GM10248 (cell line): ENCODE data around the gene TRPV5.

Experiments
- CTCF ChIA-PET: fragments of 300-600 bp; sonication (Branson Sonifier 250); formaldehyde crosslinking; extraction: SDS; loops from one replicate; lab custom pipeline; 2021; ENCODE audit warnings: antibody characterized with exemption; lab: Yijun Ruan, JAX
- POLR2A ChIA-PET: fragments of 350-650 bp; sonication (Branson Sonifier 250); formaldehyde crosslinking; extraction: SDS; loops from one replicate; lab custom pipeline; 2020; ENCODE audit warnings: antibody characterized with exemption; lab: Yijun Ruan, JAX
- DNase-seq: peaks from one replicate; pipeline ENCODE4 v3.0.0; 2012; ENCODE audit errors: extremely low spot score
- TF ChIP-seq, protein P1 (sequence below): IDR thresholded peaks from 2 replicates; pipeline ENCODE4 v1.5.1; 2012; ENCODE audit warnings: mild to moderate bottlenecking, low read depth; ENCODE audit errors: extremely low read depth, missing control alignments, control extremely low read depth

TRPV5 gene

DNA sequence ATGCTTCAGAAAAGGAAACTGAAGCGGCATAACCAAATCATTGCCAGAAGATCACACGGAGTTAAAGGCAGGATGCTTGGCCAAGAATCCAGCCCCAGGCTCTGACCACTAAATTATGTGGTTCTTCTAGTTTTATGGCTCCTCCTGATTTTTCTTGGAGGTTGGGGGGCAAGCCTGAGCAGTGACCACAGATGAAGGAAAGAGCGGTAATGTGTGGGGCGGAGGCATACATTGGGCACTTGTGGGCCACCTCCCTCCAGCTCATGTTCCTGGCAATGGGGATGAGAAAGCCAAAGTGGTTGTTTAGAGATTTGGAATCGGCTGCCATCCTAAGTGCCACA lies 51.2 kb downstream of the TRPV5 start:
- ChIA-PET CTCF (interaction anchor here (1.1 to 4.8 kb wide), 11 partner anchors 11 to 366 kb away, joined by 3 to 39 read pairs (median 9); partner anchors contain the start of gene EPHB6), POLR2A (no interaction called here)
- no peak for DNase-seq
- TF ChIP-seq, protein P1, sequence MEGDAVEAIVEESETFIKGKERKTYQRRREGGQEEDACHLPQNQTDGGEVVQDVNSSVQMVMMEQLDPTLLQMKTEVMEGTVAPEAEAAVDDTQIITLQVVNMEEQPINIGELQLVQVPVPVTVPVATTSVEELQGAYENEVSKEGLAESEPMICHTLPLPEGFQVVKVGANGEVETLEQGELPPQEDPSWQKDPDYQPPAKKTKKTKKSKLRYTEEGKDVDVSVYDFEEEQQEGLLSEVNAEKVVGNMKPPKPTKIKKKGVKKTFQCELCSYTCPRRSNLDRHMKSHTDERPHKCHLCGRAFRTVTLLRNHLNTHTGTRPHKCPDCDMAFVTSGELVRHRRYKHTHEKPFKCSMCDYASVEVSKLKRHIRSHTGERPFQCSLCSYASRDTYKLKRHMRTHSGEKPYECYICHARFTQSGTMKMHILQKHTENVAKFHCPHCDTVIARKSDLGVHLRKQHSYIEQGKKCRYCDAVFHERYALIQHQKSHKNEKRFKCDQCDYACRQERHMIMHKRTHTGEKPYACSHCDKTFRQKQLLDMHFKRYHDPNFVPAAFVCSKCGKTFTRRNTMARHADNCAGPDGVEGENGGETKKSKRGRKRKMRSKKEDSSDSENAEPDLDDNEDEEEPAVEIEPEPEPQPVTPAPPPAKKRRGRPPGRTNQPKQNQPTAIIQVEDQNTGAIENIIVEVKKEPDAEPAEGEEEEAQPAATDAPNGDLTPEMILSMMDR = no peak

- ChIA-PET CTCF (interaction anchor here (0.9 to 4.8 kb wide), 28 partner anchors 11 to 365 kb away, joined by 3 to 39 read pairs (median 4); partner anchors contain the start of genes EPHB6 and TAS2R40), POLR2A (no interaction called here)
- TF ChIP-seq, protein P1 = no peak
- DNase-seq = no peak
These were observed 51.8 kb downstream of the TRPV5 start for GRCh38 chr7:142881586-142882337.

DNA sequence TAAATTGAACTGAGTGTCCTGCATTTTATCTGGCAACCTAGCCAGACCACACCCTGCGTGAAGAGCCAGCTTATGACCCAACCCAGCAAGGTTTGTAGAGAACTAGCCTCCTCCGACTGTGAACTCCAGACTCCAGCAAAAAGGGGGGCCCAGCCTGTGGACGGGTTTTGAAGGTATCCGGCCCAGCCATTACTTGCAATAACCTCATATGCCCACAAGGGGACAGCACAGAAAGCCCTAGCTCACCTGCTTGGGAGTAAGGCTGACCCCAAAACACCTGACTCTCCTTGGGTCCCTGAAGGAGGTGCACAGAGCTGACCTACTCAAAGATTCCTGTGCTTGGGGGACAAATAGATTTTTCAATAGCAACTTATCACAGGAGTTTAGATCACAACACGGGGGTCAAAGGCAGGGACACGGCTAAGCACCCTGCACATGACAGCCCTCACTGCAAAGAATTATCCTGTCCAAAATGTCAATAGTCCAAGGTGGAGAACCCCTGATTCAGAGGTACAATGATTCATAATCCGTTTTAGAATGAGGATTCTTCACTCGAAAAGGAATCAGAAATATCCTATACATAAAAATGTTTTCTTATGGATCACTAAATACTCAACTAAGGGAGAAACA lies 52.6 kb downstream of the TRPV5 start:
- POLR2A ChIA-PET = no interaction called here
- CTCF ChIA-PET = interaction anchor here (0.9 to 4.8 kb wide), 26 partner anchors 10 to 364 kb away, joined by 3 to 39 read pairs (median 6); partner anchors contain the start of genes EPHB6 and TAS2R40
- peak; percentile 72 for DNase-seq
- TF ChIP-seq, protein P1 = peak; percentile 73

GRCh38 chr7:142879060-142879459 lies 54.5 kb downstream of the TRPV5 start:
- CTCF ChIA-PET = interaction anchor here (0.9 to 4.8 kb wide), 16 partner anchors 8 to 336 kb away, joined by 3 to 39 read pairs (median 6); partner anchors contain the start of gene EPHB6
- no peak for DNase-seq
- TF ChIP-seq, protein P1 = no peak
- POLR2A ChIA-PET = no interaction called here

DNA sequence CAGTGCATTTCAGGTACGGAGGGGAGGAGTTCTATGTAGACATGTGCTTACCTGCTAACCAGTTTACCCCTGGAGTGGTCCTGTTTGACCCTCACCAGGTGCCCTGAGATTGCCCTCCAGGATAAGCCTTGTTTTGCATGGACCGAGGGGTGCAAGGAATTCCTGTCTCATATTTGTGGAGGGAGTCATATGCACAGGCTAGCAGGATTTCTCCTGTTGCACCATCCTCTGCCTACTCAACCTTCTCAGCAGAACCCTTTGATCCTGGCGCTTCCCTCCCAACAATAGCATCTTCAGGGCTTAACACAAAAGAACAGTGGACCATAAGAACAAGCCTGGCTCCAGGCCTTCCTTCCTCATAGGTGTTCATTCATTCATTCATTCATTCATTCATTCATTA lies 55.2 kb downstream of the TRPV5 start:
- DNase-seq = no peak
- ChIA-PET CTCF (interaction anchor here (1.2 to 4.8 kb wide), 5 partner anchors 12 to 337 kb away, joined by 3 to 23 read pairs (median 3); no protein-coding TSS in a partner anchor), POLR2A (no interaction called here)
- TF ChIP-seq, protein P1 = no peak

GRCh38 chr7:142876991-142877910 lies 56.3 kb downstream of the TRPV5 start:
- CTCF ChIA-PET = interaction anchor here (1.2 to 1.4 kb wide), 2 partner anchors 126 to 289 kb away, joined by 3 read pairs; no protein-coding TSS in a partner anchor
- TF ChIP-seq, protein P1 = no peak
- POLR2A ChIA-PET = no interaction called here
- DNase-seq = no peak
